Right lobe of liver (tissue), 6 donors: ENCODE results near the gene LECT2. TPM values are rescaled to one million over a fixed set of nuclear protein-coding genes. Genes with fewer than 3 reads are reported as not detected.

Experiments used
- ATAC-seq, 4 donors: fragments of 200-7000 bp; cut with Tn5 transposase; one replicate each; pipeline ENCODE4 v1.9.1; 2020; ENCODE audit warnings: mild to moderate bottlenecking in 4 of 4, moderate library complexity in 4 of 4
- DNase-seq, 3 donors: peaks; one replicate each; pipeline ENCODE4 v3.0.0-alpha.2; 2020
- H3K27ac ChIP-seq, 3 donors: fragments of 200-600 bp; one replicate each; pipeline ENCODE4 v1.8.0; 2022
- H3K27me3 ChIP-seq, 2 donors: fragments of 200-600 bp; one replicate each; pipeline ENCODE4 v1.8.0; 2022
- H3K36me3 ChIP-seq, 4 donors: fragments of 200-600 bp; sonication (generic) in 1 of 4; one replicate each; pipeline versions ENCODE4 v1.5.1 to v1.8.0; 2017 to 2022; ENCODE audit warnings: control low read depth in 1 of 4
- H3K4me1 ChIP-seq, 4 donors: fragments of 200-600 bp; sonication (generic) in 1 of 4; one replicate each; pipeline versions ENCODE4 v1.5.1 to v1.8.0; 2017 to 2022; ENCODE audit warnings: control low read depth in 1 of 4
- H3K4me3 ChIP-seq, 3 donors: fragments of 200-600 bp; one replicate each; pipeline ENCODE4 v1.8.0; 2022
- H3K9me3 ChIP-seq, 4 donors: fragments of 200-600 bp; sonication (generic) in 1 of 4; one replicate each; pipeline versions ENCODE4 v1.5.1 to v1.8.0; 2017 to 2022; ENCODE audit warnings: control low read depth in 1 of 4
- POLR2A ChIP-seq: fragments of 450-650 bp; IDR thresholded peaks from one replicate; pipeline ENCODE4 v1.6.1; 2017; ENCODE audit warnings: antibody characterized with exemption, mild to moderate bottlenecking
- WGBS: methylation state at CpG from one replicate; pipeline ENCODE4 v1.1.6; 2018; ENCODE audit warnings: low coverage, low lambda C conversion rate; ENCODE audit not compliant: insufficient coverage; ENCODE audit errors: missing lambda C conversion rate; 5-methylcytosine and 5-hydroxymethylcytosine counted together
- intact Hi-C, 2 donors: fragments of 100-400 bp; cut with DNase I; formaldehyde crosslinking; loops; one replicate each; pipeline versions ENCODE4 v1.11.2 to v1.14.1; 2022
- total RNA-seq, 6 experiments: library from RNA; depleted of rRNA in 2 of 6; stranded (reverse); fragments of >200 nt in 2 of 6; fragmentation: NEBNext Ultra II Directional in 3 of 6; extraction: Animal tissue kit (Norgen Biotek cat#: 25700) in 3 of 6; gene quantifications; one replicate each; pipeline versions ENCODE4 v1.1.0 to v1.2.4, GENCODE V29; 2016 to 2023
- TF ChIP-seq, protein P1 (sequence below), 4 donors: fragments of 200-600 bp in 3 of 4; fragments of 450-650 bp in 1 of 4; IDR thresholded peaks; one replicate each; pipeline versions ENCODE4 v1.5.1 to v1.8.0; 2016 to 2022; ENCODE audit warnings: antibody characterized with exemption in 4 of 4, mild to moderate bottlenecking in 2 of 4
- donor health status: DM: no; HTN: yes; CAD: no.
- donor health status: DM: no; HTN: no; CAD: no.
- donor health status: DM: no; HTN: no; CAD: no.
- donor health status: DM: no; HTN: yes; CAD: no.
- donor health status: DM: no; HTN: yes; CAD: no.

LECT2 gene
- total RNA-seq, 6 experiments from 2014 or later, result 6.0 to 66.7 (median 43.7) TPM

DNA sequence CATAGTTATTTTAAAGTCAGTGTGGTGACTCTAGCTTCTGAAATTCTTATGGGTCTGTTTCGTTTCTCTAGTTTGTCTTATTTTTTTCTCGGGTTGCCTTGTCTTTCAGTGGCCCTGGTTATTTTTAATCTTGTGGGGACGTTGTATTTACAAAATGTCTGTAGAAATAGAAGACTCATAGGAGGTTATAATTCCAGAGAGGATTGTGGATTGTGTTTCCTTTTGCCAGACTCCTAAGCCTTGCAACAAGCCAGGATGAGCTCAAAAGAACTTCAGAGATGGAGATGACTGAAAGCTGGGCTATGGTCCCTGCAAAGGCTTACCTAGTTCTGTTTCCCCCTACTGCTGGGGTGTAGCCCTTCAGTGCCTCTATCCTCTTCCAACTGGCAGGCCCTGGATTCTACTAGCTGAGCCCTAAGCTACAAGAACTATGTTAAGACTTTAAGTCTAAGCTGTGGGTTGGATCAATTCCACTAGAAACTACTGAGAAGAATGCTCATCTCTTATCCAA lies 32.2 kb upstream of the LECT2 start:
- WGBS, result 69% methylated on average over 3 of the region's 3 CpGs
- ATAC-seq (no peak), DNase-seq (no peak)
- Histone ChIP-seq H3K27me3 (no peaks in the 10 kb centered on the region), H3K4me1 (no peaks in the 10 kb centered on the region), H3K4me3 (no peak overlapping the region), H3K9me3 (no peaks in the 10 kb centered on the region), H3K27ac (no peak overlapping the region), H3K36me3 (no peaks in the 10 kb centered on the region)
- TF ChIP-seq, protein P1, sequence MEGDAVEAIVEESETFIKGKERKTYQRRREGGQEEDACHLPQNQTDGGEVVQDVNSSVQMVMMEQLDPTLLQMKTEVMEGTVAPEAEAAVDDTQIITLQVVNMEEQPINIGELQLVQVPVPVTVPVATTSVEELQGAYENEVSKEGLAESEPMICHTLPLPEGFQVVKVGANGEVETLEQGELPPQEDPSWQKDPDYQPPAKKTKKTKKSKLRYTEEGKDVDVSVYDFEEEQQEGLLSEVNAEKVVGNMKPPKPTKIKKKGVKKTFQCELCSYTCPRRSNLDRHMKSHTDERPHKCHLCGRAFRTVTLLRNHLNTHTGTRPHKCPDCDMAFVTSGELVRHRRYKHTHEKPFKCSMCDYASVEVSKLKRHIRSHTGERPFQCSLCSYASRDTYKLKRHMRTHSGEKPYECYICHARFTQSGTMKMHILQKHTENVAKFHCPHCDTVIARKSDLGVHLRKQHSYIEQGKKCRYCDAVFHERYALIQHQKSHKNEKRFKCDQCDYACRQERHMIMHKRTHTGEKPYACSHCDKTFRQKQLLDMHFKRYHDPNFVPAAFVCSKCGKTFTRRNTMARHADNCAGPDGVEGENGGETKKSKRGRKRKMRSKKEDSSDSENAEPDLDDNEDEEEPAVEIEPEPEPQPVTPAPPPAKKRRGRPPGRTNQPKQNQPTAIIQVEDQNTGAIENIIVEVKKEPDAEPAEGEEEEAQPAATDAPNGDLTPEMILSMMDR (IDR thresholded peaks at IDR 0.05), result no peak
- no peak for TF ChIP-seq POLR2A
- intact Hi-C loops, result no loop called here

DNA sequence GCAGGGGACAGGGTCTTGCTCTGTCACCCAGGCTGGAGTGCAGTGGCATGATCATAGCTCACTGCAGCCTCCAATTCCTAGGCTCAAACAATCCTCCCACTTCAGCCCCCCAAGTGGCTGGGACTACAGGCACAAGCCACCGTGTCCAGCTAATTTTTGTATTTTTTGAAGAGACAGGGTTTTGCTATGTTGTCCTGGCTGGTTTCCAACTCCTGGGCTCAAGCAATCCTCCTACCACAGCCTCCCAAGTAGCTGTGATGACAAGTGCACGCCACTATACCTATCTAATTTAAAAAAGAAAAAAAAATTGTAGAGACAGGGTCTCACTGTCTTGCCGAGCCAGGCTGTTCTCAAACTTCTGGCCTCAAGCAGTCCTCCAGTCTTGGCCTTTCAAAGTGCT lies 31.6 kb upstream of the LECT2 start:
- DNase-seq, result no peak
- no peak for ATAC-seq
- intact Hi-C loops, result no loop called here
- 81% methylated on average over 3 of the region's 3 CpGs for whole genome bisulfite sequencing
- H3K36me3 ChIP-seq, result no peaks in the 10 kb centered on the region
- H3K4me1 ChIP-seq, result no peaks in the 10 kb centered on the region
- no peak overlapping the region for H3K4me3 ChIP-seq
- no peaks in the 10 kb centered on the region for H3K9me3 ChIP-seq
- no peak for TF ChIP-seq POLR2A
- TF ChIP-seq, protein P1 (IDR thresholded peaks at IDR 0.05), result no peak
- no peaks in the 10 kb centered on the region for H3K27me3 ChIP-seq
- H3K27ac ChIP-seq, result no peak overlapping the region

DNA sequence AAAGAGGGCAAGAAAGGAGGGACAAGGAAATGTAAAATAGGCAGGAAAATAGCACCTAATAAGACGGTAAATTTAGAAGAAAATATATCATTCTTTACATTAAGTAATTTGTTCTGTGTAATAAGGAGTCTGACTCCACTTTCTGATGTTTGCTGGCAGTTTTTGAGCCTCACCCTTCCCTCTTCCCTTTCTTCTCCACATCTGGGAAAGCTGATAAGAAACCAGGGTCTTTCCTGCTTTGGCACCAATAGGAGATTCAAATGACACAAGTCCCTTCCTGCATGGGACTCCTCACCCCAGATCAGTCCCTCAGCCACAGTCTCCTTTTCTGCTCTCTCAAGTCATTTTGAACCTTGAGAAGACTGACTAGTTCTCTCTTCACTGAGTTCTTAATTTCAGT lies 31.2 kb upstream of the LECT2 start:
- WGBS, result 70% methylated on average over 1 of the region's 1 CpG

DNA sequence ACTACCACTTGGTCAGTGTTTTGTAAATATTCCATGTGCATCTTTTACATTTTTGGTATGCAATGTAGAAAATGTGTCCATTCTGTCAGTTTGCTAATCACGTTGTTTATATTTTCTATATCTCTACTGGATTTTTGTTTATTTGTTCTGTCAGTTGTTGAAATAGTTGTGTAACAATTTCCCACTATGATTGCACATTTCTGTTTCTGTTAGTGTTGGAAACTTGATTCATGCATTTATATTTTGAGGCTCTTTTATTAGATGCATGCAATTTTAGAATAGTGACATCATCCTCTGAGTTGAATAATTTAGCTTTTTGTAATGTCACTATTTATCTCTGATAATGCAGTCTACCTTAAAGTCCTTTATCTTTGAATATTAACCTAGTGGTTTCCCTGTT lies 25.8 kb upstream of the LECT2 start:
- ATAC-seq, result no peak
- no peaks in the 10 kb centered on the region for H3K36me3 ChIP-seq
- H3K27me3 ChIP-seq, result no peaks in the 10 kb centered on the region
- H3K27ac ChIP-seq, result no peak overlapping the region
- no peak overlapping the region for H3K4me3 ChIP-seq
- TF ChIP-seq POLR2A, result no peak
- TF ChIP-seq, protein P1 (IDR thresholded peaks at IDR 0.05), result no peak
- WGBS, result 20% methylated on average over 1 of the region's 1 CpG
- intact Hi-C loops, result no loop called here
- peaks cover 0 to 19% (median 3%) of the 10 kb centered on the region in 4 donors for H3K4me1 ChIP-seq
- DNase-seq, result no peak
- H3K9me3 ChIP-seq, result no peaks in the 10 kb centered on the region

More for the DNA sequence above, 31.2 kb upstream of the LECT2 start:
- ATAC-seq (no peak), DNase-seq (no peak)
- H3K4me3 ChIP-seq, result no peak overlapping the region
- no peaks in the 10 kb centered on the region for H3K27me3 ChIP-seq
- H3K27ac ChIP-seq, result no peak overlapping the region
- H3K36me3 ChIP-seq, result no peaks in the 10 kb centered on the region
- intact Hi-C loops, result no loop called here
- H3K9me3 ChIP-seq, result no peaks in the 10 kb centered on the region
- TF ChIP-seq, protein P1 (IDR thresholded peaks at IDR 0.05), result no peak
- no peaks in the 10 kb centered on the region for H3K4me1 ChIP-seq

DNA sequence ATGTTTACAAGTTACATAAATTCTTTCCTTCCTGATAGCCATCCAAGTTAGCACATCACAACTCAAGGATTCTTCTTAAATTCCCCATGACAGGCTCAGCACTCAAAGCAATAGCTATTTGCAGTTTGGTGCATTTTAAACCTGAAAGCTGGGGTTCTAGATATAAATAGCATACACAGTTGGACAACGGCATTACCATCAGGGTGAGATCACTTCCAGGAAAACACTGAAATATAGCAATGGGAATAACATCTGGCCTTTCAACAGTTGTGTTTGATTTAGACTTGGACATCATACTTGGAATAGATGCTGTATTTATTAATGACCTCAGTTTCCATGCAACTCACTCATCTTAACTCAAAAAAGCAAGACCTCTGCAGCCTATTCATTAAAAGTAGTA lies 24.7 kb upstream of the LECT2 start:
- peak in 1 of 4 donors; percentile 1 for ATAC-seq

More for the DNA sequence above, 24.7 kb upstream of the LECT2 start:
- TF ChIP-seq, protein P1 (IDR thresholded peaks at IDR 0.05), result no peak
- no peak for TF ChIP-seq POLR2A
- Histone ChIP-seq H3K4me1 (peaks cover 0 to 28% (median 8%) of the 10 kb centered on the region in 4 donors), H3K36me3 (no peaks in the 10 kb centered on the region), H3K27ac (no peak overlapping the region), H3K4me3 (no peak overlapping the region), H3K9me3 (no peaks in the 10 kb centered on the region), H3K27me3 (no peaks in the 10 kb centered on the region)
- intact Hi-C loops, result loop anchor here in 1 of 2 donors (10.0 kb wide), 1 partner anchor 75 kb away; no protein-coding TSS in a partner anchor
- WGBS, result 55% methylated on average over 1 of the region's 1 CpG
- no peak for DNase-seq
